Upper lobe of right lung (tissue), 1 donor: Measurements from ENCODE around the gene MUC5AC. TPM values are rescaled to one million over a fixed set of nuclear protein-coding genes. Genes with fewer than 3 reads are reported as not detected.

Source experiments
- ATAC-seq: fragments of 200-7000 bp; cut with Tn5 transposase; one replicate; pipeline ENCODE4 v1.9.1; 2020; ENCODE audit warnings: mild to moderate bottlenecking, moderate library complexity
- DNase-seq: peaks from one replicate; pipeline ENCODE4 v3.0.0-alpha.2; 2020
- H3K27ac ChIP-seq: fragments of 200-600 bp; one replicate; pipeline ENCODE4 v1.8.0; 2022
- H3K27me3 ChIP-seq: fragments of 200-600 bp; one replicate; pipeline ENCODE4 v1.8.0; 2022; ENCODE audit warnings: mild to moderate bottlenecking
- H3K36me3 ChIP-seq: fragments of 200-600 bp; one replicate; pipeline ENCODE4 v1.8.0; 2022
- H3K4me1 ChIP-seq: fragments of 200-600 bp; one replicate; pipeline ENCODE4 v1.8.0; 2022
- H3K4me3 ChIP-seq: fragments of 200-600 bp; one replicate; pipeline ENCODE4 v1.8.0; 2022; ENCODE audit warnings: mild to moderate bottlenecking
- H3K9me3 ChIP-seq: fragments of 200-600 bp; one replicate; pipeline ENCODE4 v1.8.0; 2022
- intact Hi-C: fragments of 100-400 bp; cut with DNase I; formaldehyde crosslinking; loops from one replicate; pipeline ENCODE4 v1.11.0; 2022
- total RNA-seq: library from RNA; stranded (reverse); fragmentation: NEBNext Ultra II Directional; extraction: Animal tissue kit (Norgen Biotek cat#: 25700); gene quantifications from one replicate; pipeline ENCODE4 v1.2.1, GENCODE V29; 2021
- TF ChIP-seq, protein P1 (sequence below): fragments of 200-600 bp; IDR thresholded peaks from one replicate; pipeline ENCODE4 v1.8.0; 2022; ENCODE audit warnings: antibody characterized with exemption
- donor health status: DM: no; HTN: yes; CAD: no; lungs with severe emphysema.

MUC5AC gene
- total RNA-seq, 1 donor from 2014 or later = not detected

GRCh38 chr11:1231396-1232020 is 73.8 kb downstream of the MUC5AC start:
- Histone ChIP-seq H3K4me3 (no peak overlapping the region), H3K27ac (no peak overlapping the region), H3K36me3 (no peaks in the 10 kb centered on the region), H3K9me3 (no peaks in the 10 kb centered on the region), H3K4me1 (no peaks in the 10 kb centered on the region), H3K27me3 (no peaks in the 10 kb centered on the region)
- DNase-seq (peak; percentile 60), ATAC-seq (no peak)
- intact Hi-C loops = no loop called here
- TF ChIP-seq, protein P1, sequence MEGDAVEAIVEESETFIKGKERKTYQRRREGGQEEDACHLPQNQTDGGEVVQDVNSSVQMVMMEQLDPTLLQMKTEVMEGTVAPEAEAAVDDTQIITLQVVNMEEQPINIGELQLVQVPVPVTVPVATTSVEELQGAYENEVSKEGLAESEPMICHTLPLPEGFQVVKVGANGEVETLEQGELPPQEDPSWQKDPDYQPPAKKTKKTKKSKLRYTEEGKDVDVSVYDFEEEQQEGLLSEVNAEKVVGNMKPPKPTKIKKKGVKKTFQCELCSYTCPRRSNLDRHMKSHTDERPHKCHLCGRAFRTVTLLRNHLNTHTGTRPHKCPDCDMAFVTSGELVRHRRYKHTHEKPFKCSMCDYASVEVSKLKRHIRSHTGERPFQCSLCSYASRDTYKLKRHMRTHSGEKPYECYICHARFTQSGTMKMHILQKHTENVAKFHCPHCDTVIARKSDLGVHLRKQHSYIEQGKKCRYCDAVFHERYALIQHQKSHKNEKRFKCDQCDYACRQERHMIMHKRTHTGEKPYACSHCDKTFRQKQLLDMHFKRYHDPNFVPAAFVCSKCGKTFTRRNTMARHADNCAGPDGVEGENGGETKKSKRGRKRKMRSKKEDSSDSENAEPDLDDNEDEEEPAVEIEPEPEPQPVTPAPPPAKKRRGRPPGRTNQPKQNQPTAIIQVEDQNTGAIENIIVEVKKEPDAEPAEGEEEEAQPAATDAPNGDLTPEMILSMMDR = no peak

- peak; percentile 60 for DNase-seq
- Histone ChIP-seq H3K27me3 (no peaks in the 10 kb centered on the region), H3K9me3 (no peaks in the 10 kb centered on the region), H3K4me1 (no peaks in the 10 kb centered on the region), H3K27ac (no peak overlapping the region), H3K4me3 (no peak overlapping the region), H3K36me3 (no peaks in the 10 kb centered on the region)
- intact Hi-C loops = no loop called here
- no peak for ATAC-seq
- TF ChIP-seq, protein P1 = no peak
Measured at GRCh38 chr11:1232021-1232882, 74.5 kb downstream of the MUC5AC start.

- Histone ChIP-seq H3K36me3 (no peaks in the 10 kb centered on the region), H3K27me3 (no peaks in the 10 kb centered on the region), H3K9me3 (no peaks in the 10 kb centered on the region), H3K27ac (no peak overlapping the region), H3K4me1 (no peaks in the 10 kb centered on the region), H3K4me3 (no peak overlapping the region)
- no peak for ATAC-seq
- peak; percentile 60 for DNase-seq
- TF ChIP-seq, protein P1 = no peak
- intact Hi-C loops = no loop called here
Measured at GRCh38 chr11:1232883-1233321, 75.1 kb downstream of the MUC5AC start.

GRCh38 chr11:1233351-1234053 is 75.7 kb downstream of the MUC5AC start:
- H3K27ac ChIP-seq = no peak overlapping the region
- DNase-seq (peak; percentile 42), ATAC-seq (no peak)
- H3K4me3 ChIP-seq = no peak overlapping the region
- TF ChIP-seq, protein P1 = no peak
- no peaks in the 10 kb centered on the region for H3K4me1 ChIP-seq
- no peaks in the 10 kb centered on the region for H3K9me3 ChIP-seq
- H3K27me3 ChIP-seq = no peaks in the 10 kb centered on the region
- H3K36me3 ChIP-seq = no peaks in the 10 kb centered on the region
- intact Hi-C loops = no loop called here

DNA sequence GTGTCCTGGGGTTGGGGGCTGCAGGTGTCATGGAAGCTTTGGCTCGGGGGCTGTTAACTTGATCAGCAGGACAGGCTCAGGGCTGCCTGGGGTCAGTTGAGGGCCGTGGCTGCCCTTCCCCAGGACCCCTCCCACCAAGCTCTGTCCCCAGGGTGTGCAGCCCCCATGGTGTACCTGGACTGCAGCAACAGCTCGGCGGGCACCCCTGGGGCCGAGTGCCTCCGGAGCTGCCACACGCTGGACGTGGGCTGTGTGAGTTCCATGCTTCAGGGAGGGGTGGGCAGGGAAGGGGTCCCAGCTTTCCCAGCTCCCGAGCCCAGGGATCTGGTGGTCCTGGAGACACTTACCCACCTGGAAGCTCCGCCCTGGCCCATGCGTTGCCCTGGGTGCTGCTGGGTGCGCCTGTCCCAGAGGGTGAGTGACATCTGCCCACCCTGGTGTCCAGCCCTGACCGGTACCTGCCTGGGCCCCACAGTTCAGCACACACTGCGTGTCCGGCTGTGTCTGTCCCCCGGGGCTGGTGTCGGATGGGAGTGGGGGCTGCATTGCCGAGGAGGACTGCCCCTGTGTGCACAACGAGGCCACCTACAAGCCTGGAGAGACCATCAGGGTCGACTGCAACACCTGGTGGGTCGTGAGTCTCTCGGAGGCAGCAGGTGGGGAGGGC is 76.4 kb downstream of the MUC5AC start:
- intact Hi-C loops = no loop called here
- TF ChIP-seq, protein P1 = no peak
- H3K4me3 ChIP-seq = no peak overlapping the region
- H3K27me3 ChIP-seq = no peaks in the 10 kb centered on the region
- H3K27ac ChIP-seq = no peak overlapping the region
- peak; percentile 60 for DNase-seq
- H3K36me3 ChIP-seq = no peaks in the 10 kb centered on the region
- no peak for ATAC-seq
- no peaks in the 10 kb centered on the region for H3K4me1 ChIP-seq
- no peaks in the 10 kb centered on the region for H3K9me3 ChIP-seq
